DMS79 treated with DMSO at 0.1 percent for 48 hours (cell line): ENCODE data around the gene RAP2A.

ENCODE experiments used
- DNase-seq: peaks from one replicate; lab custom pipeline; 2025; lab: John Stamatoyannopoulos, UW

RAP2A gene

GRCh38 chr13:97433727-97434396, at the start of gene RAP2A:
Gene RAP2A, plus strand, starts transcription at chr13:97434169. Its CDS starts 302 bp downstream, at chr13:97434471.
- DNase-seq = peak; percentile 93

GRCh38 chr13:97384371-97384770, 49.6 kb upstream of the RAP2A start:
- DNase-seq = no peak

GRCh38 chr13:97385146-97385545, 48.8 kb upstream of the RAP2A start:
- no peak for DNase-seq

GRCh38 chr13:97385854-97386253, 48.1 kb upstream of the RAP2A start:
- DNase-seq = no peak

- no peak for DNase-seq
Measured at GRCh38 chr13:97386801-97387484, 47.0 kb upstream of the RAP2A start.

- no peak for DNase-seq
Measured at GRCh38 chr13:97387485-97387839, 46.5 kb upstream of the RAP2A start.

GRCh38 chr13:97387890-97388289, 46.1 kb upstream of the RAP2A start:
- no peak for DNase-seq

- DNase-seq = no peak
Measured at GRCh38 chr13:97388373-97388772, 45.6 kb upstream of the RAP2A start.

GRCh38 chr13:97390941-97391600, 42.9 kb upstream of the RAP2A start:
- DNase-seq = no peak

GRCh38 chr13:97392020-97392419, 41.9 kb upstream of the RAP2A start:
- DNase-seq = no peak

- DNase-seq = no peak
Measured at GRCh38 chr13:97394542-97394941, 39.4 kb upstream of the RAP2A start.

- DNase-seq = no peak
Measured at GRCh38 chr13:97395447-97396136, 38.4 kb upstream of the RAP2A start.

GRCh38 chr13:97397267-97397666, 36.7 kb upstream of the RAP2A start:
- DNase-seq = no peak

- no peak for DNase-seq
Measured at GRCh38 chr13:97401421-97401820, 32.5 kb upstream of the RAP2A start.

GRCh38 chr13:97403893-97404750, 29.8 kb upstream of the RAP2A start:
- no peak for DNase-seq

GRCh38 chr13:97407540-97407939, 26.4 kb upstream of the RAP2A start:
- no peak for DNase-seq

- no peak for DNase-seq
Measured at GRCh38 chr13:97408938-97409337, 25.0 kb upstream of the RAP2A start.

GRCh38 chr13:97411984-97412383, 22.0 kb upstream of the RAP2A start:
- no peak for DNase-seq

- DNase-seq = no peak
Measured at GRCh38 chr13:97413694-97414093, 20.3 kb upstream of the RAP2A start.

GRCh38 chr13:97414392-97414791, 19.6 kb upstream of the RAP2A start:
- no peak for DNase-seq

- DNase-seq = no peak
Measured at GRCh38 chr13:97417698-97418097, 16.3 kb upstream of the RAP2A start.
